Activated gamma-delta T cell (primary cell): Measurements from ENCODE around the gene ZNF664.

Source experiments
- DNase-seq: peaks from one replicate; lab custom pipeline; 2025; lab: John Stamatoyannopoulos, UW

Gene ZNF664

GRCh38 chr12:124010687-124011086 is 37.7 kb downstream of the ZNF664 start:
- no peak for DNase-seq

- no peak for DNase-seq
Observed at GRCh38 chr12:124011435-124012115, 38.6 kb downstream of the ZNF664 start.

GRCh38 chr12:124013073-124013472 is 40.1 kb downstream of the ZNF664 start:
- no peak for DNase-seq

GRCh38 chr12:124015494-124016461 is 42.8 kb downstream of the ZNF664 start:
- DNase-seq, result no peak

- no peak for DNase-seq
Observed at GRCh38 chr12:124017064-124017463, 44.0 kb downstream of the ZNF664 start.

- no peak for DNase-seq
Observed at GRCh38 chr12:124018539-124018938, 45.5 kb downstream of the ZNF664 start.

GRCh38 chr12:124019115-124019514 is 46.1 kb downstream of the ZNF664 start:
- DNase-seq, result no peak

- no peak for DNase-seq
Observed at GRCh38 chr12:124020514-124020949, 47.5 kb downstream of the ZNF664 start.

- DNase-seq, result no peak
Observed at GRCh38 chr12:124021007-124021406, 48.0 kb downstream of the ZNF664 start.

- DNase-seq, result no peak
Observed at GRCh38 chr12:124022161-124022560, 49.1 kb downstream of the ZNF664 start.

GRCh38 chr12:124024263-124024678 is 51.3 kb downstream of the ZNF664 start:
- no peak for DNase-seq

- no peak for DNase-seq
Observed at GRCh38 chr12:124024776-124025175, 51.8 kb downstream of the ZNF664 start.

GRCh38 chr12:124025661-124026060 is 52.6 kb downstream of the ZNF664 start:
- DNase-seq, result no peak

GRCh38 chr12:124026755-124027745 is 54.0 kb downstream of the ZNF664 start:
- DNase-seq, result no peak

GRCh38 chr12:124027753-124028554 is 54.9 kb downstream of the ZNF664 start:
- no peak for DNase-seq

GRCh38 chr12:124028555-124028925 is 55.5 kb downstream of the ZNF664 start:
- no peak for DNase-seq

- no peak for DNase-seq
Observed at GRCh38 chr12:124030008-124030407, 57.0 kb downstream of the ZNF664 start.

- no peak for DNase-seq
Observed at GRCh38 chr12:124030510-124030909, 57.5 kb downstream of the ZNF664 start.

- no peak for DNase-seq
Observed at GRCh38 chr12:124031058-124031457, 58.0 kb downstream of the ZNF664 start.

- DNase-seq, result no peak
Observed at GRCh38 chr12:124032265-124032886, 59.4 kb downstream of the ZNF664 start.
